Measurements from ENCODE around the gene SLC39A2. TPM values are rescaled to one million over a fixed set of nuclear protein-coding genes. Genes with fewer than 3 reads are reported as not detected.
A peak's percentile ranks its signal among the peaks of the same experiment; 100 is the strongest.

Gene SLC39A2
- total RNA-seq, 4 donors from 2014 or later: 8.6 to 23.2 (median 14.9) TPM

DNA sequence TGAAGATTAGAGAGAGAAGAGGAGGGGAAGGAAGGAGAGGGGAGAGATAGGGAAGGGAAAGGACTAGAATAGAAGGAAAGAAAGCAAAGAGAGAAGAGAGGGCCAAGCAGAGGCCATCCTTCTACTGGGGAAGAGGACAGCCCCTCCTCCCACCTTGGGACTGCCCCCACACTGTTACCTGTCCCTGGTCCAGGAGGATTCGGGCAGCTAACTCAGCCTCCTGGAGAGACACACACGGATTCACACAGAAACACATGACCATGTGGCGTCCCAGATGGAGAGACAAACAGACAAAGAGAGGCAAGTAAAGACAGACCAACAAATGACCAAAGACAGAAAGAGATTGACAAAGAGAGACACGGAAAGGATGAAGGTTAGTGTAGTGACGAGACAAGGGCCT is 23.6 kb downstream of the SLC39A2 start:
- no peaks in the 10 kb centered on the region for H3K9me3 ChIP-seq
- 72 to 83% methylated on average over 5 of the region's 5 CpGs for WGBS, 2 donors
- intact Hi-C loops (cut with DNase I): no loop called here
- H3K27me3 ChIP-seq: no peaks in the 10 kb centered on the region
- no peak for TF ChIP-seq POLR2A (IDR thresholded peaks at IDR 0.05)
- TF ChIP-seq, protein P1, sequence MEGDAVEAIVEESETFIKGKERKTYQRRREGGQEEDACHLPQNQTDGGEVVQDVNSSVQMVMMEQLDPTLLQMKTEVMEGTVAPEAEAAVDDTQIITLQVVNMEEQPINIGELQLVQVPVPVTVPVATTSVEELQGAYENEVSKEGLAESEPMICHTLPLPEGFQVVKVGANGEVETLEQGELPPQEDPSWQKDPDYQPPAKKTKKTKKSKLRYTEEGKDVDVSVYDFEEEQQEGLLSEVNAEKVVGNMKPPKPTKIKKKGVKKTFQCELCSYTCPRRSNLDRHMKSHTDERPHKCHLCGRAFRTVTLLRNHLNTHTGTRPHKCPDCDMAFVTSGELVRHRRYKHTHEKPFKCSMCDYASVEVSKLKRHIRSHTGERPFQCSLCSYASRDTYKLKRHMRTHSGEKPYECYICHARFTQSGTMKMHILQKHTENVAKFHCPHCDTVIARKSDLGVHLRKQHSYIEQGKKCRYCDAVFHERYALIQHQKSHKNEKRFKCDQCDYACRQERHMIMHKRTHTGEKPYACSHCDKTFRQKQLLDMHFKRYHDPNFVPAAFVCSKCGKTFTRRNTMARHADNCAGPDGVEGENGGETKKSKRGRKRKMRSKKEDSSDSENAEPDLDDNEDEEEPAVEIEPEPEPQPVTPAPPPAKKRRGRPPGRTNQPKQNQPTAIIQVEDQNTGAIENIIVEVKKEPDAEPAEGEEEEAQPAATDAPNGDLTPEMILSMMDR (IDR thresholded peaks at IDR 0.05): no peak
- H3K27ac ChIP-seq: peak overlapping the region; percentile 81 to 95 (median 90)
- peaks cover 13 to 48% (median 18%) of the 10 kb centered on the region in 3 donors for H3K36me3 ChIP-seq
- no peak for DNase-seq
- H3K4me3 ChIP-seq: peak overlapping the region; percentile 68 to 94 (median 80)
- H3K4me1 ChIP-seq: peaks cover 12 to 72% (median 25%) of the 10 kb centered on the region in 3 donors

- H3K4me1 ChIP-seq: peaks cover 12 to 67% (median 25%) of the 10 kb centered on the region in 3 donors
These were observed 24.1 kb downstream of the SLC39A2 start for GRCh38 chr14:21023174-21023573.

GRCh38 chr14:21023817-21024584 is 24.9 kb downstream of the SLC39A2 start:
- H3K4me1 ChIP-seq: peaks cover 12 to 67% (median 25%) of the 10 kb centered on the region in 3 donors
- WGBS, 2 donors: 21 to 25% methylated on average over 15 of the region's 17 CpGs
- no peaks in the 10 kb centered on the region for H3K9me3 ChIP-seq
- TF ChIP-seq, protein P1 (IDR thresholded peaks at IDR 0.05): no peak
- TF ChIP-seq POLR2A (IDR thresholded peaks at IDR 0.05): no peak
- H3K36me3 ChIP-seq: peaks cover 6 to 34% (median 12%) of the 10 kb centered on the region in 3 donors
- DNase-seq: no peak
- peak overlapping the region; percentile 81 to 95 (median 90) for H3K27ac ChIP-seq
- H3K27me3 ChIP-seq: no peaks in the 10 kb centered on the region
- intact Hi-C loops (cut with DNase I): no loop called here
- H3K4me3 ChIP-seq: peak overlapping the region; percentile 68 to 94 (median 80)

More at GRCh38 chr14:21023174-21023573, 24.1 kb downstream of the SLC39A2 start:
- no peaks in the 10 kb centered on the region for H3K9me3 ChIP-seq
- 55 to 80% methylated on average over 5 to 6 of the region's 7 CpGs for WGBS, 2 donors
- H3K4me3 ChIP-seq: peak overlapping the region; percentile 68 to 94 (median 80)
- no peaks in the 10 kb centered on the region for H3K27me3 ChIP-seq
- TF ChIP-seq, protein P1 (IDR thresholded peaks at IDR 0.05): no peak
- no peak for TF ChIP-seq POLR2A (IDR thresholded peaks at IDR 0.05)
- DNase-seq: no peak
- H3K27ac ChIP-seq: peak overlapping the region; percentile 81 to 95 (median 90)
- intact Hi-C loops (cut with DNase I): no loop called here
- H3K36me3 ChIP-seq: peaks cover 12 to 43% (median 13%) of the 10 kb centered on the region in 3 donors

DNA sequence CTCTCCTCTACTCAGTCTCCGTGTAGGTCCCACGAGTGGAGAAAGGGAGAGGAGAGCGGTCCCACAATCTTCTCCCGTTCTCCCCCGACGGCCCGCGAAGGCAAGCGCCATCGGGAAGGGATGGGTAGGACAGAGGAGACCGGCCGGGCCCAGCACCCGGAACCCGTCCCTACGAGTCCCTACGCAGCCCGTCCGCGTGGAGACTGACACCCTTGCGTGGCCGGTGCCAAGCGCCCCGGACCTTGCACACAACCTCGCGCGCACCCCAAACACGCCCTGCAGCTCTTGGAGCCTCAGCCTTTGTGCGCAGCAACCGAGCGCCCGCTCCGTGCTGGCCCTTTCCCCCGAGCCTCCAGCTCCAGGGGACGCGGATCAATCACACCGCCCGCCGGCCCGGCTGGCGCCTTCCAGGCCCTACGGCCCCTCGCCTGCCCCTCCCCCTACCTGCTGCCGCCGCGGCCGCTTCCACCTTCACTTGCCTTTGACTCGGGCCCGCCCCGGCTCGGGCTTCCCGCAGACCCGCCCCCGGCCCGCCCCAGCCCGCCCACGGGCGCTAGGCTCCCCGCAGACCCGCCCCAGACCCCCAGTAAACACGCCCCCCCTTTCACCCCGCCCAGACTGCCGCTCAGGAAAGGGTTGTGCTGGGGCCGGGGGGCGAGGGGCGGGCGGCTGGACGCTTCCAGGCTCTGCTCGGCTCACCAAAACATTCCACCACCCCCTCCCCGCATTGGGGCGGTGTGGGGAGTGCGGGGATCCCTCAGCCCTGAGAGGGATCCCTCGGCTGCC is 25.7 kb downstream of the SLC39A2 start, which contains the start of gene NDRG2:
Gene NDRG2, minus strand, starts transcription at position 477 of the 786 bp plus-strand sequence. CDS start 1,746 bp downstream, outside the sequence.
- 0% methylated on average over 2 to 8 of the region's 72 CpGs for WGBS, 2 donors
- H3K36me3 ChIP-seq: peaks cover 0 to 27% (median 5%) of the 10 kb centered on the region in 3 donors
- H3K4me1 ChIP-seq: peaks cover 12 to 67% (median 25%) of the 10 kb centered on the region in 3 donors
- no peaks in the 10 kb centered on the region for H3K9me3 ChIP-seq
- H3K27me3 ChIP-seq: no peaks in the 10 kb centered on the region
- intact Hi-C loops (cut with DNase I): no loop called here
- H3K4me3 ChIP-seq: peak within 1 kb of the TSS; percentile 68 to 94 (median 80)
- TF ChIP-seq, protein P1 (IDR thresholded peaks at IDR 0.05): no peak
- TF ChIP-seq POLR2A (IDR thresholded peaks at IDR 0.05): peak in 1 of 4 donors; percentile 55
- DNase-seq: no peak
- H3K27ac ChIP-seq: peak within 1 kb of the TSS; percentile 81 to 95 (median 90)
